GM23248 (cell line): ENCODE results near the gene PPM1L.

ENCODE experiments used
- EZH2 ChIP-seq: fragments of 200-600 bp; sonication (generic); IDR thresholded peaks from 2 replicates; pipeline ENCODE4 v1.6.1; 2018; ENCODE audit warnings: antibody characterized with exemption, mild to moderate bottlenecking; ENCODE audit not compliant: insufficient read depth, poor library complexity, severe bottlenecking
- EZH2phosphoT487 ChIP-seq: fragments of 200-600 bp; sonication (generic); IDR thresholded peaks from 2 replicates; pipeline ENCODE4 v1.6.1; 2018; ENCODE audit warnings: antibody characterized with exemption, moderate library complexity, mild to moderate bottlenecking, low read depth; ENCODE audit not compliant: insufficient read depth

- TF ChIP-seq EZH2 (no peak), EZH2phosphoT487 (no peak)
These were observed 260.6 kb downstream of the PPM1L start for GRCh38 chr3:161016417-161017313.
